ENCODE results near the gene SARM1.
"Not testable (repeated sequence)": the region's sequence is repeated elsewhere in the genome, so short reads cannot be mapped to it uniquely, and the experiment has no call there.

The SARM1 gene

GRCh38 chr17:28425206-28425605 is 53.7 kb downstream of the SARM1 start:
- H3K9me3 ChIP-seq (ENCODE audit: control insufficient read depth, low read length), result no peaks in the 10 kb centered on the region
- WGBS, 2 experiments (ENCODE audit: insufficient coverage in 2 of 2), result 85 to 90% methylated on average over 11 of the region's 13 CpGs

GRCh38 chr17:28426081-28426519 is 54.6 kb downstream of the SARM1 start:
- WGBS, 2 experiments (ENCODE audit: insufficient coverage in 2 of 2), result 78 to 82% methylated on average over 7 to 8 of the region's 9 CpGs
- Histone ChIP-seq H3K4me3 (ENCODE audit: extremely low read depth, insufficient read depth, low read length, poor library complexity, severe bottlenecking) (no peak overlapping the region), H3K36me3 (ENCODE audit: control insufficient read depth, insufficient read depth, low read length) (no peaks in the 10 kb centered on the region), H3K27ac (ENCODE audit: low read depth, low read length, severe bottlenecking) (no peak overlapping the region), H3K4me1 (ENCODE audit: control insufficient read depth, insufficient read depth, low read length, poor library complexity, severe bottlenecking) (no peaks in the 10 kb centered on the region), H3K9me3 (ENCODE audit: control insufficient read depth, low read length) (no peaks in the 10 kb centered on the region)

More at GRCh38 chr17:28425206-28425605, 53.7 kb downstream of the SARM1 start:
- H3K4me1 ChIP-seq (ENCODE audit: control insufficient read depth, insufficient read depth, low read length, poor library complexity, severe bottlenecking), result no peaks in the 10 kb centered on the region
- H3K27ac ChIP-seq (ENCODE audit: low read depth, low read length, severe bottlenecking), result no peak overlapping the region
- no peaks in the 10 kb centered on the region for H3K36me3 ChIP-seq (ENCODE audit: control insufficient read depth, insufficient read depth, low read length)
- no peak overlapping the region for H3K4me3 ChIP-seq (ENCODE audit: extremely low read depth, insufficient read depth, low read length, poor library complexity, severe bottlenecking)

GRCh38 chr17:28427371-28427770 is 55.9 kb downstream of the SARM1 start:
- 95 to 97% methylated on average over 2 to 3 of the region's 5 CpGs for WGBS, 2 experiments (ENCODE audit: insufficient coverage in 2 of 2)
- no peaks in the 10 kb centered on the region for H3K36me3 ChIP-seq (ENCODE audit: control insufficient read depth, insufficient read depth, low read length)
- no peaks in the 10 kb centered on the region for H3K9me3 ChIP-seq (ENCODE audit: control insufficient read depth, low read length)
- H3K4me3 ChIP-seq (ENCODE audit: extremely low read depth, insufficient read depth, low read length, poor library complexity, severe bottlenecking), result no peak overlapping the region
- H3K4me1 ChIP-seq (ENCODE audit: control insufficient read depth, insufficient read depth, low read length, poor library complexity, severe bottlenecking), result no peaks in the 10 kb centered on the region
- no peak overlapping the region for H3K27ac ChIP-seq (ENCODE audit: low read depth, low read length, severe bottlenecking)

GRCh38 chr17:28427982-28428381 is 56.5 kb downstream of the SARM1 start:
- not testable (repeated sequence) for H3K27ac ChIP-seq (ENCODE audit: low read depth, low read length, severe bottlenecking); H3K4me3 ChIP-seq (ENCODE audit: extremely low read depth, insufficient read depth, low read length, poor library complexity, severe bottlenecking); H3K4me1 ChIP-seq (ENCODE audit: control insufficient read depth, insufficient read depth, low read length, poor library complexity, severe bottlenecking); H3K9me3 ChIP-seq (ENCODE audit: control insufficient read depth, low read length); H3K36me3 ChIP-seq (ENCODE audit: control insufficient read depth, insufficient read depth, low read length)
- WGBS, 2 experiments (ENCODE audit: insufficient coverage in 2 of 2), result 100% methylated on average over 1 to 3 of the region's 4 CpGs

GRCh38 chr17:28433721-28434120 is 62.2 kb downstream of the SARM1 start:
- 86% methylated on average over 1 of the region's 1 CpG; no CpG with 5 or more reads in 1 of the 2 experiments for WGBS, 2 experiments (ENCODE audit: insufficient coverage in 2 of 2)
- H3K4me1 ChIP-seq (ENCODE audit: control insufficient read depth, insufficient read depth, low read length, poor library complexity, severe bottlenecking), result no peaks in the 10 kb centered on the region
- no peaks in the 10 kb centered on the region for H3K9me3 ChIP-seq (ENCODE audit: control insufficient read depth, low read length)
- no peak overlapping the region for H3K27ac ChIP-seq (ENCODE audit: low read depth, low read length, severe bottlenecking)
- H3K4me3 ChIP-seq (ENCODE audit: extremely low read depth, insufficient read depth, low read length, poor library complexity, severe bottlenecking), result no peak overlapping the region
- H3K36me3 ChIP-seq (ENCODE audit: control insufficient read depth, insufficient read depth, low read length), result no peaks in the 10 kb centered on the region

- 87% methylated on average over 3 of the region's 8 CpGs; no CpG with 5 or more reads in 1 of the 2 experiments for WGBS, 2 experiments (ENCODE audit: insufficient coverage in 2 of 2)
- H3K27ac ChIP-seq (ENCODE audit: low read depth, low read length, severe bottlenecking); H3K9me3 ChIP-seq (ENCODE audit: control insufficient read depth, low read length); H3K4me3 ChIP-seq (ENCODE audit: extremely low read depth, insufficient read depth, low read length, poor library complexity, severe bottlenecking); H3K4me1 ChIP-seq (ENCODE audit: control insufficient read depth, insufficient read depth, low read length, poor library complexity, severe bottlenecking); H3K36me3 ChIP-seq (ENCODE audit: control insufficient read depth, insufficient read depth, low read length): not testable (repeated sequence)
Measured at GRCh38 chr17:28434326-28434725, 62.8 kb downstream of the SARM1 start.

- Histone ChIP-seq H3K4me1 (ENCODE audit: control insufficient read depth, insufficient read depth, low read length, poor library complexity, severe bottlenecking) (no peaks in the 10 kb centered on the region), H3K36me3 (ENCODE audit: control insufficient read depth, insufficient read depth, low read length) (no peaks in the 10 kb centered on the region), H3K4me3 (ENCODE audit: extremely low read depth, insufficient read depth, low read length, poor library complexity, severe bottlenecking) (no peak overlapping the region), H3K9me3 (ENCODE audit: control insufficient read depth, low read length) (peaks cover 8% of the 10 kb centered on the region), H3K27ac (ENCODE audit: low read depth, low read length, severe bottlenecking) (no peak overlapping the region)
- WGBS, 2 experiments (ENCODE audit: insufficient coverage in 2 of 2), result 74 to 88% methylated on average over 5 to 9 of the region's 9 CpGs
Measured at GRCh38 chr17:28443901-28444638, 72.6 kb downstream of the SARM1 start.

- WGBS, 2 experiments (ENCODE audit: insufficient coverage in 2 of 2), result 90 to 95% methylated on average over 6 of the region's 8 CpGs
- peaks cover 8% of the 10 kb centered on the region for H3K9me3 ChIP-seq (ENCODE audit: control insufficient read depth, low read length)
- H3K4me1 ChIP-seq (ENCODE audit: control insufficient read depth, insufficient read depth, low read length, poor library complexity, severe bottlenecking), result no peaks in the 10 kb centered on the region
- no peaks in the 10 kb centered on the region for H3K36me3 ChIP-seq (ENCODE audit: control insufficient read depth, insufficient read depth, low read length)
- H3K4me3 ChIP-seq (ENCODE audit: extremely low read depth, insufficient read depth, low read length, poor library complexity, severe bottlenecking), result no peak overlapping the region
- no peak overlapping the region for H3K27ac ChIP-seq (ENCODE audit: low read depth, low read length, severe bottlenecking)
Measured at GRCh38 chr17:28446716-28447395, 75.4 kb downstream of the SARM1 start.

- WGBS, 2 experiments (ENCODE audit: insufficient coverage in 2 of 2), result 73 to 85% methylated on average over 3 to 4 of the region's 5 CpGs
Measured at GRCh38 chr17:28447396-28447760, 75.9 kb downstream of the SARM1 start.

GRCh38 chr17:28449859-28450258 is 78.4 kb downstream of the SARM1 start:
- Histone ChIP-seq H3K27ac (ENCODE audit: low read depth, low read length, severe bottlenecking) (no peak overlapping the region), H3K4me3 (ENCODE audit: extremely low read depth, insufficient read depth, low read length, poor library complexity, severe bottlenecking) (no peak overlapping the region), H3K9me3 (ENCODE audit: control insufficient read depth, low read length) (no peaks in the 10 kb centered on the region), H3K4me1 (ENCODE audit: control insufficient read depth, insufficient read depth, low read length, poor library complexity, severe bottlenecking) (no peaks in the 10 kb centered on the region), H3K36me3 (ENCODE audit: control insufficient read depth, insufficient read depth, low read length) (no peaks in the 10 kb centered on the region)
- WGBS, 2 experiments (ENCODE audit: insufficient coverage in 2 of 2), result no CpG with 5 or more reads among the region's 1 CpG

More at GRCh38 chr17:28447396-28447760, 75.9 kb downstream of the SARM1 start:
- H3K4me3 ChIP-seq (ENCODE audit: extremely low read depth, insufficient read depth, low read length, poor library complexity, severe bottlenecking), result no peak overlapping the region
- H3K36me3 ChIP-seq (ENCODE audit: control insufficient read depth, insufficient read depth, low read length), result no peaks in the 10 kb centered on the region
- H3K27ac ChIP-seq (ENCODE audit: low read depth, low read length, severe bottlenecking), result no peak overlapping the region
- peaks cover 4% of the 10 kb centered on the region for H3K9me3 ChIP-seq (ENCODE audit: control insufficient read depth, low read length)
- no peaks in the 10 kb centered on the region for H3K4me1 ChIP-seq (ENCODE audit: control insufficient read depth, insufficient read depth, low read length, poor library complexity, severe bottlenecking)
